RWPE1 (cell line): ENCODE measurements around the gene CCT5.

ENCODE experiments used
- CTCF ChIA-PET: fragments of 350-600 bp; sonication (Branson Sonifier 250); formaldehyde crosslinking; extraction: SDS; loops from one replicate; lab custom pipeline; 2021; lab: Yijun Ruan, JAX
- POLR2A ChIA-PET: fragments of 400-600 bp; formaldehyde crosslinking; extraction: SDS; loops from one replicate; lab custom pipeline; 2020; ENCODE audit warnings: antibody characterized with exemption; ENCODE audit not compliant: low non-redundant PET; lab: Yijun Ruan, JAX
- DNase-seq: peaks from one replicate; pipeline ENCODE4 v3.0.0; 2012; ENCODE audit warnings: low spot score
- H3K27ac ChIP-seq: fragments of 450-650 bp; 2 replicates; pipeline ENCODE4 v1.5.1; 2017
- TF ChIP-seq, protein P1 (sequence below): fragments of 450-650 bp; conservative IDR thresholded peaks from 2 replicates; pipeline ENCODE4 v1.5.1; 2017; ENCODE audit warnings: low read depth, mild to moderate bottlenecking

Gene CCT5

DNA sequence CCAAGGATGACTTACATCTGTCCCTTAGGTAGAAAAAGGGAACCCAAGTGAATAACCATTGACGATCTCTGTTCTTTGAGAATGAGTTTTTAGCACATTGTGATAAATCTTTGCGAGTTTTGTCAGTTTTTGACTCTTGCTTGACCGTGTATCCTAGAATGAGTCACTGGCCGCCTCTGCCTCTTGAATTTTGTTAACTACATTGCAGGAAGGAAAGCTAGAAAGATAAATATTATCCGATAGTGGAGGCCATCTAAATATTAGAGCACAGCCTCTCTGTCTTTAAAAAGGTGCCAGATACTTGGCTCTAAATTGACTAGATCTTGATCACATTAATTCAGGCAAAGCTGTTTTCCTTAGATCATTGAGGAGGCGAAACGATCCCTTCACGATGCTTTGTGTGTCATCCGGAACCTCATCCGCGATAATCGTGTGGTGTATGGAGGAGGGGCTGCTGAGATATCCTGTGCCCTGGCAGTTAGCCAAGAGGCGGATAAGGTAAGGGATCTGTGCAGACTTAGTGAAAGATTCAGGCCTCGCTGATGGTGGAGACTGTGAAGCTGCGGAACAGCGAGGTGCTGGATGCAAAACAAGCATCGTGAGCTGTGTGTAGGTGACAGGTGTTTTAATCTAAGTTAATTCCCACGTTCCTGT, 12.2 kb downstream of the CCT5 start:
- TF ChIP-seq, protein P1, sequence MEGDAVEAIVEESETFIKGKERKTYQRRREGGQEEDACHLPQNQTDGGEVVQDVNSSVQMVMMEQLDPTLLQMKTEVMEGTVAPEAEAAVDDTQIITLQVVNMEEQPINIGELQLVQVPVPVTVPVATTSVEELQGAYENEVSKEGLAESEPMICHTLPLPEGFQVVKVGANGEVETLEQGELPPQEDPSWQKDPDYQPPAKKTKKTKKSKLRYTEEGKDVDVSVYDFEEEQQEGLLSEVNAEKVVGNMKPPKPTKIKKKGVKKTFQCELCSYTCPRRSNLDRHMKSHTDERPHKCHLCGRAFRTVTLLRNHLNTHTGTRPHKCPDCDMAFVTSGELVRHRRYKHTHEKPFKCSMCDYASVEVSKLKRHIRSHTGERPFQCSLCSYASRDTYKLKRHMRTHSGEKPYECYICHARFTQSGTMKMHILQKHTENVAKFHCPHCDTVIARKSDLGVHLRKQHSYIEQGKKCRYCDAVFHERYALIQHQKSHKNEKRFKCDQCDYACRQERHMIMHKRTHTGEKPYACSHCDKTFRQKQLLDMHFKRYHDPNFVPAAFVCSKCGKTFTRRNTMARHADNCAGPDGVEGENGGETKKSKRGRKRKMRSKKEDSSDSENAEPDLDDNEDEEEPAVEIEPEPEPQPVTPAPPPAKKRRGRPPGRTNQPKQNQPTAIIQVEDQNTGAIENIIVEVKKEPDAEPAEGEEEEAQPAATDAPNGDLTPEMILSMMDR: no peak
- DNase-seq: no peak
- ChIA-PET POLR2A (no interaction called here), CTCF (no interaction called here)
- no peak overlapping the region for H3K27ac ChIP-seq

DNA sequence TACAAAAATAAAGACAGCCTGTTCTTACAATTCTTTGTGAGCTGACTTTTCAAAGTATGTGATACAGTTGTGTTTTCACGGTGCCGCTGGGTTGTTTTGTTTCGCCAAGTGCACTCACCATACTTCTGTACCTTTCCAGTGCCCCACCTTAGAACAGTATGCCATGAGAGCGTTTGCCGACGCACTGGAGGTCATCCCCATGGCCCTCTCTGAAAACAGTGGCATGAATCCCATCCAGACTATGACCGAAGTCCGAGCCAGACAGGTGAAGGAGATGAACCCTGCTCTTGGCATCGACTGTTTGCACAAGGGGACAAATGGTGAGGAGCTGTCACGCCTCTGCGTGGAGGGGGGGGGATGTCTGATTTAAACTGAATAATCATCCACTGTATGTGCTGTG, 12.9 kb downstream of the CCT5 start:
- TF ChIP-seq, protein P1: no peak
- no peak overlapping the region for H3K27ac ChIP-seq
- POLR2A ChIA-PET: no interaction called here
- CTCF ChIA-PET: no interaction called here
- no peak for DNase-seq

DNA sequence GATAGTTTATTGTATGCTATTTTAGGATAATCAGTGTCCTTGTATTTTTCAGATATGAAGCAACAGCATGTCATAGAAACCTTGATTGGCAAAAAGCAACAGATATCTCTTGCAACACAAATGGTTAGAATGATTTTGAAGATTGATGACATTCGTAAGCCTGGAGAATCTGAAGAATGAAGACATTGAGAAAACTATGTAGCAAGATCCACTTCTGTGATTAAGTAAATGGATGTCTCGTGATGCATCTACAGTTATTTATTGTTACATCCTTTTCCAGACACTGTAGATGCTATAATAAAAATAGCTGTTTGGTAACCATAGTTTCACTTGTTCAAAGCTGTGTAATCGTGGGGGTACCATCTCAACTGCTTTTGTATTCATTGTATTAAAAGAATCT, 14.5 kb downstream of the CCT5 start:
- TF ChIP-seq, protein P1: no peak
- H3K27ac ChIP-seq: no peak overlapping the region
- POLR2A ChIA-PET: no interaction called here
- no peak for DNase-seq
- CTCF ChIA-PET: interaction anchor here (0.6 kb wide), 1 partner anchor 542 kb away, joined by 6 read pairs; no protein-coding TSS in a partner anchor

DNA sequence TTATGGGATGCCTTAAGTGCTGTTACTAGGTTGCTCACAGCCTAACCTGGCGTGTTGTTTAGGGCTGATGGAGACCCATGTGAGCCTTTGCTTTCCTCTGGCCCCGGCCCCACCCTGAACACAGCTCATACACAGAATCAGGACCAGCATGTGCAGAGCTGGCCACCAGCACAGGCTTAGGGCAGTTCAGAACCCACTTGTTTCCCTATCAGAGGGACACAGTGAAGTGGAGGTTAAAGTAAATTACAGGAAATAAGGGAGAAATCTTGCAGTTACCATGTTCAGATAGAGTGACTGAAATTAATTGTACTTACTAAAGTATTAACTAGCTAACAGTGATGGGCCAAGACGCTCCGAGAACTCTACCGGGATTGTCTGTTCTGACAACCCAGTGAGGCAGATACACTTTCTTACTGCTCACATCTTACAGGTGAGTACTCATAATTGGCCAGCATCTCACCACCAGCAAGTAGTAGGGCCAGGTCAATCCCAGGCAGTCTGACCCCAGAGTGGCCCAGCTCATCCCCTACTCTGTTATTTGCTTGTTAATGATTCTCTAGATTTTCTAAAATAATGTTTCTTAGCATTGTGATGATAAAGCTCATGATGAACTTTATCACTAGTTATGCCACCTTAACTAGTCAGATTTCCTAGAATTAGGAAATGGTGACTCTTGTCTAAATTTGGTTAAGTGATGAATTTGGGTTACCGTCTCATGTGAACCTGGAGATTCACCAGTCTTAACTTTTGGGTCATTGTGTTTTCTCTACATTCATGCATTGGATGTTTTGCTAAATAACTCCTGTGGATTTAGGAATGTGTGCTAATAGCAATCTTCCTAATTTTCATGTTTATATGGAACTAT, 15.4 kb downstream of the CCT5 start:
- no peak for DNase-seq
- POLR2A ChIA-PET: no interaction called here
- H3K27ac ChIP-seq: peak overlapping the region; percentile 33; the same call in 1 of the 2 replicates
- CTCF ChIA-PET: no interaction called here
- TF ChIP-seq, protein P1: no peak

DNA sequence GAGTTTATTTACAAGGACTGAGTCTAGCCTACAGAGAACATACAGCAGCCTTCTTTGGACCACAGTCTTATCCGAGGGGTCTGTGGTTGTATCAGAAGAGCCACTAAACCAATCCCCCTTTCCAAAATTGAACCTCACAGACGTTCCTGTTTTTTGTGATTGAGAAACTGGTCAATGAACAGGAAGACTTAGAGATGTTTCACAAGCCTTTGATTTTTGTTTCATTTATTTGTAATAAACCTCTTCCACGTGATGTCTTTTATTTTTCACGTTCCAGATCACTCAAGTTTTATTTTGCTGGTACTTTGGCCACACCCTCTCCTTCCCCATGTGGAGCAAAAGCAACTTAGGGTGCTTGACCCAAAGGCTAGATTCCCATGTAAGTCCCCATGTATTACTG, 16.1 kb downstream of the CCT5 start:
- ChIA-PET POLR2A (no interaction called here), CTCF (no interaction called here)
- TF ChIP-seq, protein P1: no peak
- no peak overlapping the region for H3K27ac ChIP-seq
- DNase-seq: no peak

DNA sequence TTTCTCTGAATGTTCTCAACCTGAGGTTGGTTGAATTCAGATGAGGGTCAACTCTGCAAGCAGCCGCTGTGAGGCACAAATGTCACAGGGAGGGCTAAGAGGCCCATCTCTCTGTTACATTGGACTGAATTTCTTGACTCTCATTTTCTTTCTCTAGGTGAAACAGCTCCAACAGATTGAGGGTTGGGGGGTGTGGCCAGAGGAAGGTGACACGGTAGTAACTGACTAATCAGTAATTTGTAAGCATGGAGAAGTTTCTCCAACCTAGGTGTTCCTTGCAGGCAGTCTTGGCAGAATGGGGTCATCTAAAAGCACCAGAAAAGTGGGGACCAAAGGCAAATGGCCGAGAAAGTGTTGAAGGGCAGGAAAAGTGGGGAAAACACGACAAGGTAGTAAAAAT, 16.8 kb downstream of the CCT5 start:
- POLR2A ChIA-PET: no interaction called here
- DNase-seq: no peak
- no peak overlapping the region for H3K27ac ChIP-seq
- TF ChIP-seq, protein P1: no peak
- CTCF ChIA-PET: no interaction called here
